Endothelial cell of umbilical vein (primary cell): ENCODE data around the gene HAGH. TPM values are rescaled to one million over a fixed set of nuclear protein-coding genes. Genes with fewer than 3 reads are reported as not detected.

ENCODE experiments used
- BruUV-seq: library from RNA; stranded (reverse); fragments of 400-500 nt; replicated peaks from 2 replicates; lab custom pipeline; 2021; lab: Mats Ljungman, UMichigan
- CTCF ChIA-PET: fragments of 300-600, 350-600 bp; sonication (Branson Sonifier 250); formaldehyde crosslinking; loops from one replicate; lab custom pipeline; 2021; ENCODE audit warnings: antibody characterized with exemption, inconsistent platforms; lab: Charles Lee
- POLR2A ChIA-PET: fragments of 300-600, 350-600 bp; sonication (Branson Sonifier 250); formaldehyde crosslinking; loops from one replicate; lab custom pipeline; 2021; ENCODE audit warnings: antibody characterized with exemption, inconsistent platforms; lab: Charles Lee
- DNase-seq: peaks from one replicate; pipeline ENCODE4 v3.0.0-alpha.2; 2011; ENCODE audit warnings: low read depth, low spot score
- FAIRE-seq: peaks from 2 replicates; lab custom pipeline; 2011; peaks lifted over from hg19 to GRCh38; lab: Jason Lieb, UNC
- H2AFZ ChIP-seq: 2 replicates; pipeline ENCODE4 v1.6.0; 2012; ENCODE audit warnings: low read depth, low read length, control low read depth, inconsistent platforms
- H3K27ac ChIP-seq: 2 replicates; pipeline ENCODE4 v1.5.1; 2011; ENCODE audit warnings: low read depth, mild to moderate bottlenecking, control low read depth, low read length, moderate library complexity; ENCODE audit not compliant: insufficient read depth
- H3K27me3 ChIP-seq, 2 experiments: 2 replicates each; pipeline versions ENCODE4 v1.6.0 to v1.6.1; 2011; ENCODE audit warnings: low read length in 2 of 2, mixed read lengths in 1 of 2; ENCODE audit not compliant: control insufficient read depth in 2 of 2, insufficient read depth in 2 of 2
- H3K36me3 ChIP-seq, 2 experiments: 2 replicates in 1 of 2; 3 replicates in 1 of 2; pipeline ENCODE4 v1.5.1; 2011; ENCODE audit warnings: low read length in 2 of 2, mild to moderate bottlenecking in 1 of 2, moderate library complexity in 1 of 2; ENCODE audit not compliant: control insufficient read depth in 2 of 2, insufficient read depth in 2 of 2; ENCODE audit errors: extremely low read depth in 1 of 2
- H3K4me1 ChIP-seq: 3 replicates; pipeline ENCODE4 v1.5.1; 2011; ENCODE audit warnings: mild to moderate bottlenecking, low read length; ENCODE audit not compliant: control insufficient read depth, insufficient read depth; ENCODE audit errors: extremely low read depth
- H3K4me2 ChIP-seq: 2 replicates; pipeline ENCODE4 v1.6.1; 2011; ENCODE audit warnings: low read length, control low read depth, mixed read lengths; ENCODE audit not compliant: insufficient read depth
- H3K4me3 ChIP-seq, 3 experiments: fragments of 200-600 bp in 1 of 3; sonication (generic), shearing (Covaris generic) in 1 of 3; replicated peaks in 1 of 3; 2 replicates each; pipeline ENCODE4 v1.5.1; 2011 to 2016; ENCODE audit warnings: control low read depth in 3 of 3, low read length in 3 of 3, mild to moderate bottlenecking in 2 of 3, inconsistent platforms in 1 of 3, low read depth in 1 of 3, moderate library complexity in 1 of 3; ENCODE audit not compliant: insufficient read depth in 1 of 3
- H3K79me2 ChIP-seq: 2 replicates; pipeline ENCODE4 v1.6.0; 2012; ENCODE audit warnings: low read length, inconsistent platforms; ENCODE audit not compliant: control insufficient read depth, insufficient read depth
- H3K9ac ChIP-seq: replicated peaks from 2 replicates; pipeline ENCODE3; 2011; ENCODE audit warnings: low read length, control low read depth; ENCODE audit not compliant: insufficient read depth; ENCODE audit errors: extremely low read depth
- H3K9me1 ChIP-seq: replicated peaks from 3 replicates; pipeline ENCODE4 v1.6.0; 2011; ENCODE audit warnings: mild to moderate bottlenecking, low read length; ENCODE audit not compliant: control insufficient read depth, insufficient read depth; ENCODE audit errors: extremely low read depth
- H3K9me3 ChIP-seq: replicated peaks from 2 replicates; pipeline ENCODE4 v1.5.1; 2012; ENCODE audit warnings: low read length, inconsistent platforms; ENCODE audit not compliant: control insufficient read depth, insufficient read depth
- H4K20me1 ChIP-seq: replicated peaks from 2 replicates; pipeline ENCODE3; 2011; ENCODE audit warnings: mild to moderate bottlenecking, low read length; ENCODE audit not compliant: control insufficient read depth, insufficient read depth; ENCODE audit errors: extremely low read depth
- CTCF ChIP-seq, 2 donors: IDR thresholded peaks; 1 replicate in 1 of 2; 2 replicates in 1 of 2; pipeline ENCODE4 v1.5.1; 2011; ENCODE audit warnings: low read length in 2 of 2, mild to moderate bottlenecking in 2 of 2, moderate library complexity in 2 of 2, control low read depth in 1 of 2, inconsistent platforms in 1 of 2, low read depth in 1 of 2; ENCODE audit not compliant: insufficient read depth in 1 of 2; ENCODE audit errors: extremely low read depth in 1 of 2
- EZH2 ChIP-seq: IDR thresholded peaks from 2 replicates; pipeline ENCODE4 v1.6.1; 2012; ENCODE audit warnings: borderline replicate concordance, low read depth, mild to moderate bottlenecking, moderate library complexity, low read length, inconsistent platforms; ENCODE audit not compliant: severe bottlenecking
- FOS ChIP-seq: IDR thresholded peaks from 2 replicates; pipeline ENCODE4 v1.6.1; 2011; ENCODE audit warnings: mild to moderate bottlenecking, low read length, moderate library complexity, borderline replicate concordance; ENCODE audit not compliant: insufficient read depth
- GATA2 ChIP-seq: IDR thresholded peaks from 2 replicates; pipeline ENCODE4 v1.7.0; 2011; ENCODE audit warnings: low read depth, mild to moderate bottlenecking, moderate library complexity, mixed read lengths, low read length; ENCODE audit not compliant: insufficient read length, insufficient read depth
- JUN ChIP-seq: IDR thresholded peaks from 2 replicates; pipeline ENCODE4 v1.6.1; 2011; ENCODE audit warnings: borderline replicate concordance, low read depth; ENCODE audit not compliant: insufficient read length, insufficient read depth
- MAX ChIP-seq: IDR thresholded peaks from 2 replicates; pipeline ENCODE4 v1.6.1; 2011; ENCODE audit not compliant: insufficient read depth, insufficient read length
- MYC ChIP-seq: IDR thresholded peaks from one replicate; pipeline ENCODE4 v1.6.1; 2011; ENCODE audit warnings: mild to moderate bottlenecking, low read depth, low read length
- POLR2A ChIP-seq: IDR thresholded peaks from 2 replicates; pipeline ENCODE4 v1.6.1; 2012; ENCODE audit warnings: low read depth, mild to moderate bottlenecking, control low read depth, low read length
- POLR2AphosphoS5 ChIP-seq: IDR thresholded peaks from 2 replicates; pipeline ENCODE4 v1.6.1; 2012; ENCODE audit warnings: low read depth, mild to moderate bottlenecking, control low read depth, low read length, moderate library complexity; ENCODE audit not compliant: insufficient read depth
- dilution Hi-C: fragments of 300-500 bp; cut with MboI; formaldehyde crosslinking; loops from one replicate; pipeline ENCODE4 v1.15.0; 2019; ENCODE audit warnings: low sequenced_read_pairs; ENCODE audit not compliant: extremely low pct_ligation_motif_present
- intact Hi-C: fragments of 100-400 bp; cut with micrococcal nuclease; formaldehyde crosslinking; loops from one replicate; pipeline ENCODE4 v1.10.0; 2022
- polyA plus RNA-seq, 4 experiments: library from polyadenylated mRNA; depleted of rRNA in 3 of 4; stranded (reverse) in 3 of 4; unstranded in 1 of 4; fragments of >200 nt; gene quantifications; 2 replicates each; pipeline versions ENCODE4 v1.2.1 to v1.2.3, GENCODE V29; 2011 to 2012; ENCODE audit warnings: missing spikeins in 1 of 4
- total RNA-seq: library from RNA; stranded (reverse); gene quantifications from 2 replicates; pipeline ENCODE4 v1.2.3, GENCODE V29; 2021

Gene HAGH
- total and polyA plus RNA-seq, 2 donors (not counting 3 experiments of a cell fraction or from before 2014, with no cell fraction given), result 54.3 to 84.2 TPM

GRCh38 chr16:1861730-1862129, 35.1 kb upstream of the HAGH start:
- intact Hi-C loops (loop anchor here (5.0 kb wide), 1 partner anchor 291 kb away; no protein-coding TSS in a partner anchor), dilution Hi-C loops (no loop called here)
- Histone ChIP-seq H2AFZ (no peak overlapping the region), H3K36me3 (no peaks in the 10 kb centered on the region), H3K4me1 (no peaks in the 10 kb centered on the region), H3K9ac (no peak overlapping the region), H3K79me2 (no peaks in the 10 kb centered on the region), H3K27ac (no peak overlapping the region), H3K4me2 (no peak overlapping the region), H3K27me3 (peaks cover 32 to 48% of the 10 kb centered on the region in 2 experiments), H3K9me1 (no peaks in the 10 kb centered on the region), H3K9me3 (no peaks in the 10 kb centered on the region), H4K20me1 (no peaks in the 10 kb centered on the region), H3K4me3 (no peak overlapping the region)
- ChIA-PET POLR2A (no interaction called here), CTCF (interaction anchor here (0.6 to 1.9 kb wide), 3 partner anchors 9 to 19 kb away, joined by 3 to 5 read pairs (median 4); no protein-coding TSS in a partner anchor)
- BruUV-seq, result no TSS peak
- TF ChIP-seq GATA2 (no peak), JUN (no peak), EZH2 (no peak), MAX (no peak), MYC (no peak), FOS (no peak), POLR2A (no peak), POLR2AphosphoS5 (no peak), CTCF (IDR thresholded peaks at IDR 0.05; ENCODE audit: extremely low read depth in 1 of 2, insufficient read depth in 1 of 2, low read depth in 1 of 2, low read length in 2 of 2) (no peak)
- FAIRE-seq (no peak), DNase-seq (no peak)
